ENCODE results near the gene EFCAB7.
"Not testable (repeated sequence)": the region's sequence is repeated elsewhere in the genome, so short reads cannot be mapped to it uniquely, and the experiment has no call there.

EFCAB7 gene

GRCh38 chr1:63548303-63548702 is 25.0 kb downstream of the EFCAB7 start:
- DNase-seq (ENCODE audit: low read depth in 2 of 2): no peak

- DNase-seq (ENCODE audit: low read depth in 2 of 2): no peak
Measured at GRCh38 chr1:63548877-63549276, 25.6 kb downstream of the EFCAB7 start.

- no peak for DNase-seq (ENCODE audit: low read depth in 2 of 2)
Measured at GRCh38 chr1:63555480-63555879, 32.2 kb downstream of the EFCAB7 start.

GRCh38 chr1:63557365-63557987 is 34.2 kb downstream of the EFCAB7 start:
- peak in 1 of 2 donors; percentile 6 for DNase-seq (ENCODE audit: low read depth in 2 of 2)

- no peak for DNase-seq (ENCODE audit: low read depth in 2 of 2)
Measured at GRCh38 chr1:63559357-63559756, 36.0 kb downstream of the EFCAB7 start.

- no peak for DNase-seq (ENCODE audit: low read depth in 2 of 2)
Measured at GRCh38 chr1:63563745-63564144, 40.4 kb downstream of the EFCAB7 start.

GRCh38 chr1:63569068-63569467 is 45.7 kb downstream of the EFCAB7 start:
- DNase-seq (ENCODE audit: low read depth in 2 of 2): no peak

- DNase-seq (ENCODE audit: low read depth in 2 of 2): no peak
Measured at GRCh38 chr1:63569640-63570316, 46.5 kb downstream of the EFCAB7 start.

- not testable (repeated sequence) for DNase-seq (ENCODE audit: low read depth in 2 of 2)
Measured at GRCh38 chr1:63572686-63573085, 49.4 kb downstream of the EFCAB7 start.

GRCh38 chr1:63574203-63574796 is 51.0 kb downstream of the EFCAB7 start:
- DNase-seq (ENCODE audit: low read depth in 2 of 2): not testable (repeated sequence)

GRCh38 chr1:63575340-63575826 is 52.1 kb downstream of the EFCAB7 start:
- DNase-seq (ENCODE audit: low read depth in 2 of 2): no peak

- not testable (repeated sequence) for DNase-seq (ENCODE audit: low read depth in 2 of 2)
Measured at GRCh38 chr1:63586326-63586725, 63.0 kb downstream of the EFCAB7 start.

GRCh38 chr1:63590166-63590560 is 66.8 kb downstream of the EFCAB7 start:
- no peak for DNase-seq (ENCODE audit: low read depth in 2 of 2)

GRCh38 chr1:63592536-63593302 is 69.4 kb downstream of the EFCAB7 start:
- DNase-seq (ENCODE audit: low read depth in 2 of 2): no peak

GRCh38 chr1:63593303-63593885 is 70.1 kb downstream of the EFCAB7 start, which contains the start of gene PGM1:
Gene PGM1, plus strand, starts transcription at chr1:63593411. Its CDS starts 78 bp downstream, at chr1:63593489.
- DNase-seq (ENCODE audit: low read depth in 2 of 2): peak; percentile 63 to 67

GRCh38 chr1:63593886-63594605 is 70.7 kb downstream of the EFCAB7 start:
- DNase-seq (ENCODE audit: low read depth in 2 of 2): peak; percentile 60 to 65

GRCh38 chr1:63595435-63595834 is 72.1 kb downstream of the EFCAB7 start:
- no peak for DNase-seq (ENCODE audit: low read depth in 2 of 2)

- DNase-seq (ENCODE audit: low read depth in 2 of 2): no peak
Measured at GRCh38 chr1:63599799-63600198, 76.5 kb downstream of the EFCAB7 start.

- no peak for DNase-seq (ENCODE audit: low read depth in 2 of 2)
Measured at GRCh38 chr1:63600248-63600647, 76.9 kb downstream of the EFCAB7 start.

- DNase-seq (ENCODE audit: low read depth in 2 of 2): no peak
Measured at GRCh38 chr1:63601061-63601460, 77.7 kb downstream of the EFCAB7 start.

GRCh38 chr1:63601463-63601862 is 78.1 kb downstream of the EFCAB7 start:
- DNase-seq (ENCODE audit: low read depth in 2 of 2): no peak

Data from stimulated activated CD8-positive, alpha-beta memory T cell treated with anti-CD3 and anti-CD28 coated beads, Interleukin-15, amount 100 ng/mL, for 48 hours (primary cell).